ENCODE results near the gene TMSB4X.
"Not testable (repeated sequence)": the region's sequence is repeated elsewhere in the genome, so short reads cannot be mapped to it uniquely, and the experiment has no call there.

Gene TMSB4X

GRCh38 chrX:12976819-12977732 is 2.2 kb downstream of the TMSB4X start:
- ATAC-seq, result not testable (repeated sequence)

GRCh38 chrX:12977761-12978204 is 2.9 kb downstream of the TMSB4X start:
- no peak for ATAC-seq

DNA sequence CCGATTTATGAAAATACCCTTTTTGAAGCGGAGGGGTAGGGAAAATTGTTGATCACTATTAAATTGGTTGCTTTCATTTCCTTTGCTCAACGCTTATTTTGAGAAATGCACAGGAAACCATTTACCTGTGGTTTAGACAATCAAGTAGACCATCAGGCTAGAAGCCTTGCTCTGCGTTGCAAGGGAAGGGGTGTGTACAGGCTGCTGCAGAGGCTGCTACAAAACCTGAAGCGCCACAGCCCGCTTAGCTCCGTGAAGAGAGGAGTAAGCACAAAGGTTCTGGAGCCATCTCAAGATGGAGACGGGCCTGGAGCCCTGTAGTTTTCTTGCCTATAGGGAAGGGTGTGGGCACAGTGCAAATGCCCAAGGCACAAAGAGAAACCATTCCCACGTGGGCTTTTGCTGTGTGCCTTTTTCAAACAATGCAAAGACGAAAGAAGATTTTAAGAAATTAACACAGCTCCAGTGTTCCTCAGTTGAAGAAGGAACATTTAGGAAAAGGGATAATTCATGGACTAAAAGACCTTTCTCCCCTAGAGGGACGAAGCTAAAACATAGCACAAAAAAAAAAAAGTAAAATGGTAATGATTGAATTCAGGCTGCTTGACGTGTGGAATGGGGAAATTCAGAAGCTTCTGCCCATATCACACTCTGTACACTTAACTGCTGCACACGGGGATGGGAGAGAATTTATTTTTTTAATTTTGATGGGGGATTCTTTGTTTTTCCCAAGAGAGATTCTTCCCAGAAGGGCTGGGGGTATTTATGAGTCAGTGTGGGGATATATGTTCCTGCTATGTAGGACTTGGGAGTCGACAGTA is 3.5 kb downstream of the TMSB4X start:
- ATAC-seq, result peak; percentile 42 to 61

- ATAC-seq, result no peak
These were observed 4.2 kb downstream of the TMSB4X start for GRCh38 chrX:12979026-12979607.

DNA sequence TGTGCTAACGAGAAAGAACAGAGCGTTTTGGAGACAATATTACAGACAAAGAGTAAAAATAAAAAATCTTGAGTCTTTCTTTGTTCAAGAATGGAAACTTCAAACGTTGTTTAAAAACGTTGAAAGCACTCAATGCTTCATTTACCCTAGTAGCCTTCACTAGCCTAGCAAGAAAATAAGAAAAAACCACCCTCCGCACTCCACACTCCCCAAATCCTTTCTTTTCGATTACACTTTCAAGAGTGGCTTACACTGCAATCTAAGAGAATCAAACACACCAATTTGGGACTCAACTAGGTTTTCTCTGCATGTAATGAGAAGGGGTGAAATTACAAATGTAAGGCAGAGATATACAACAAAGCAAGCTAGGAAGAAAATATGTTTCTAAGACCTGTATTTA is 4.7 kb downstream of the TMSB4X start:
- ATAC-seq, result no peak

GRCh38 chrX:12980039-12980438 is 5.1 kb downstream of the TMSB4X start:
- not testable (repeated sequence) for ATAC-seq

DNA sequence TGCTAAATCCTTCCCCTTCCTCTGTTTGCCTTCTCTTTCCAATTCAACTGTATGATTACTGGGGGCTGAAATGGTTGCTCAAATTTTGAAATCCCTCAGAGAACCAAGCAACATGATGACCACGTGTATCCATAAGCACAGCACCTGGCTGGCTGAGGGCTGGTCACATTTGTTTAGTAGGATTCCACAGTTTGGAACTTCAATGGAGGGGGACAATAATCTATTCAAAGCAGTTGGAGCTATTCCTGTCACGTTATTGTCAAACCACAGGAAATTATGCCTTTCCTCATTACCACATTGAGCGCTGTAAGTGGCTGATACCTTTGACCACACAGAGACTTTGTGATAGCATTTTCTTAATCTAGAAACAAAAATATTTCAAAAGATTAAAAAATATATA is 7.0 kb downstream of the TMSB4X start:
- ATAC-seq, result no peak

DNA sequence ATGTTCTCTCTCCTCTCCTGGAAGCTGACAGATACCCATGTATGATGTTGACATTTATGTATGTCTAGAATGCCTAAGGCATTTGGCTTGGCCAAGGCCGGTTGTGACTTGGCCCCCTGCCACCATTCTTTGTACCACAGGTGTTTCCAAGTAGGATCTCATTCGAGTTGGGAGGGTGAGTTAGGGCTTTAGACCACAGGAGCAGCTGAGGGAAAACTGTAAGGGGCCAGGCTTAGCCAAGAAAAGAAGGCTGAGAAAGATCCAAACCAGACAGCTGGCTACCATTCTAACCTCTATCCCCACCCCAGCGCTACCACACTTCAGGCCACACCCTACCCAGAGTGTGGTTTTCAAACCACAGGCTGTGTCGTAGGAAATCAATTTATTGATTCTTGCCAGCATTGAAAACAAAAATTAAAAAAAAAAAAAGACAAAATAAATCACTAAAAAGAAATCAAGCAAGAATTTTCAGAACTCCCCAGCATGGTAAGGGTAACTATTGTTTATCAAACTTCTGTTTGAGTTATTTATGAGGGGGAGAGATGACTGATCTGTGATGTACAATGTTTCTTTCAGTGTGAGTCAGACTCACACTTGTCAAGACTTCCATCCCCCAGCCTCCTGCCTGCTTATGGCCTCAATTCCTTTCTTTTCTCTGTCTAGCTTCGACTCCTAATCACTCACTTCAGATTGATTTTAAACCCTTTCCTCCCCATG is 9.9 kb downstream of the TMSB4X start:
- ATAC-seq, result peak; percentile 86 to 93

DNA sequence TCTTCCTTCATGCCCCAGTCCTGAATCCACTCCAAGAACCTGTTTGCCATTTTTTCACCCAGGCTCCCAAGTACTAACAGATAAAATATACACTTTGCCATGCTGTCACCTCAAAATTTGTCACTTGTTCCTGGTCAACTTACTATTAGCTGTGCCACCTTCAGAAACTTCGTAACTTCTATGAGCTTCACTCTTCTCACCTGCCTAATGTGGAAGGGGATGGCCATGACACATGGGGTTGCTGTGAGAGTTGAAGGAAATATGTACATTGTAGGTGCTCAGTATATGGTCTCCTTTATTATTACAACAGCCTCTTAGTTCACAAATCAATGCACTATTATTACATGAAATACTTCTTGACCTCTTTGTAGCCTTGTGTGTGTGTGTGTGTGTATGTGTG is 10.4 kb downstream of the TMSB4X start:
- ATAC-seq, result peak; percentile 14 to 51

GRCh38 chrX:12986164-12986779 is 11.4 kb downstream of the TMSB4X start:
- no peak for ATAC-seq

DNA sequence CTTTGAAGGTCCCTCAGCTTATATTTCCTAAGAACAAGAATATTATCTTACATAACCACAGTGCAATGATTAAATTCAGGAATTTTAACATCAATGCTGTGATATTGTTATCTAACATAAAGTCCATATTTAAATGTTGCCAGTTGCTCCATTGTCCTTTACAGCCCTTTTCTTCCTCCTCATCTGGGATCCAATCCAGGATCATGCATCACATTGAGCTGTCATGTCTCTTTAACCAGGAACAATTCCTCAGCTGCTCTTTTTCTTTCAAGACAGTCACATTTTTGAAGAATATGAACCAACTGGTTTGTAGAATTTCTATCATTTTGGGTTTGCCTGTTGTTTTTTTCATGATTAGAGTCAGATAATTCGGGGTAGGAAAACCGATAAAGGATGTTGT is 12.0 kb downstream of the TMSB4X start:
- no peak for ATAC-seq

DNA sequence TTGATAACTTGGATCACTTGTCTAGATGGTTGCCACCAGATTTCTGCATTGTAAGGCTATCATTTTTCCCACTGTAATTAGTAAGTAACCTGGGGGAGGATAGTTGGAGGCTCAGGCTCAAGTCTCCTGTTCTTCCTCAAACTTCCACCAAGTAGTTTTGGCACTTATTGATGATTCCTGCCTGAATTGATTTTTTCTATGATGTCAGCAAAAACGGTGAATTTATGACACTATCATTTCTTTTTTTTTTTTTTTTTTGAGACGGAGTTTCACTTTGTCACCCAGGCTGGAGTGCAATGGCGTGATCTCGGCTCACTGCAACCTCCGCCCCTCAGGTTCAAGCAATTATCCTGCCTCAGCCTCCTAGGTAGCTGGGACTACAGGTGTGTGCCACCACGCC is 12.4 kb downstream of the TMSB4X start:
- no peak for ATAC-seq

DNA sequence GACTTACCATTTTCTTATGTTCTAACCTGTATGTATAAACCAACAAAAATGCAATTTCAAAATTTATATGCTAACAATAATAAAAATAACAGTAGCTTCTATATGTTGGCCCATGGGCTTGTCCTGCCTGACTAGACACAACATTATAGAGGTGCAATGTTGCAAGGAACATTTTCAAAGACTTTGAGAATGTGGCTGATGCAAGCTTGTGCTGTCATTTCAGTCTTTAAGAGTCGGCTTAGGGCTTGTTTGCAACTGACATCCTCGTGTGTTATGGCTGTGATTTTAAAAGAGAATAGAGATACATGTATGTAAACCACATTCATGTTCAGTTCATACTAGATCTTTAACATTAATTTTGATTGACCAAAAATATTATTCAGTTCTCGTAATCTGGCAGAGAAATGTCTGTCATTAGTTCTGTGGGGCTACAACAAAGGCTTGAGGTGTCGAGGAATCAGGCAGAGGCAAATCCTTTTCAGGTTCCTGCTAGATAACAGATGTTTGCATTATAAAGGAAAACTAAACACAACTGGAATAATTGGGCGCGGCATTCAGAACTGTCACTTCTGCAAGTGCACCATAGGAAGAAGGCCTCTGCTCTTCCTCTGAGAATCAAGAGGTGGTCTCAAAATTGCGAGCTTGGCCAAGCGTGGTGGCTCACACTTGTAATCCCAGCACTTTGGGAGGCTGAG is 13.1 kb downstream of the TMSB4X start:
- ATAC-seq, result no peak

DNA sequence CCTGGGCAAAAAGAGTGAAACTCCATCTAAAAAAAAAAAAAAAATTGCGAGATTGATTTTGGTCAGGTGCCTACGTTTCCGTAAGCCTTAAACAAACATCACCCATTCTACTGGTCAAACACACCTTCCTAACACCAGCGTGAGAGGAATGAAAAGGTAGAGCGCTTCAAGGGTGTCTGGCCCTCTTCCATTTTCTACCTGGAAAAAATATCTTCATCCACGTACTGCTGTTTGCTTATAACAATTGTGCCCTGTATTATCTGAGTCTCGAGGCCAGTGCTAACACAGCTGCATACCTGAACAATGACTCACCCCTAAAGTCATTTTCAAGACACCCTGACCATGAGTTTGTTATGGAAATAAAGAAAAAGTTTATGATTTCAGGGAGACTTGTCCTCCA is 13.9 kb downstream of the TMSB4X start:
- ATAC-seq, result no peak

DNA sequence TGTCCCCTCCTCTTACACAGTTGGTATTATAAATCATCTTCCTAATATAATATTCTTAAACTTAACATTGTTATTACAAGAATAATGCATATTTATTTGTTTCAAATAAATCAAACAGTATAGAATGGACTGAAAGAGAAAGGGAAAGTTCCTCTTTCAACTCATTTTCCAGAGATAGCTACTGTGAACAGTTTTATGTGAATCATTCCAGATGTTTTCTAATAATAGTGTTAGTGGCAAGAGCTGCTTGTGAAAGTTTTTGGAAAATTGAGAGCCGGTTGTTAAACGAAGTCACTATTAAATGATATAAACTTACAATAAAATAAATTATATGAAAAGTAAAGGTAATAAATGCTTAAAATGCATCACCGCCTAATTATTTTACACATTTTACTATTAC is 14.6 kb downstream of the TMSB4X start:
- ATAC-seq, result no peak

GRCh38 chrX:12991575-12991974 is 16.7 kb downstream of the TMSB4X start:
- no peak for ATAC-seq

DNA sequence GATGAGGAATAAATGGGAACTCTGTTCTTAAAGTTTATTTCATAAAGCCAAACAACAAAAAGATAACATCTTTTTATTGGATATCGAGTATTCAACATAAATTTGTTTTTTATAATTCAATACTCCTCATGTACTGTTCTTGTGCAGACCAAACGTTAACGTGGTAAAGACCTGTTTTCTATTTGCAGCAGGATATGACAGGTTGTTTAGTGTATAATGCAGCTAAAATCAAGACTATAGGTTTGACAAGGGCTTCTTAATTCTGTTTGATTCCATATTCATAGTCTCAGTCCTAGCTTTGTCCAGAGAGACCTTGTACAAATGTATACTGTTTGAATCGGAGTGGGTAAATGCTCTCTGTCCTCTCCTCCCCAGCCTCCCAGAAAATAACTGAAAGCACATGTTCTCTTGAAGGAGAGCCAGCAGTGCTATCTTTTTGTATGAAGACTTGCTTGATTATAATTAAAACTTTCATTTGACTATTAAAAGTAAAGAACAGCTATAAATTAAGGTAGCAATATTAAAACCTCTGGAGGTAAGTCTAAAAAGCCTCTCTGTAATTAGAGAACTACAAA is 17.7 kb downstream of the TMSB4X start:
- ATAC-seq, result no peak

- ATAC-seq, result no peak
These were observed 18.9 kb downstream of the TMSB4X start for GRCh38 chrX:12993826-12994225.

DNA sequence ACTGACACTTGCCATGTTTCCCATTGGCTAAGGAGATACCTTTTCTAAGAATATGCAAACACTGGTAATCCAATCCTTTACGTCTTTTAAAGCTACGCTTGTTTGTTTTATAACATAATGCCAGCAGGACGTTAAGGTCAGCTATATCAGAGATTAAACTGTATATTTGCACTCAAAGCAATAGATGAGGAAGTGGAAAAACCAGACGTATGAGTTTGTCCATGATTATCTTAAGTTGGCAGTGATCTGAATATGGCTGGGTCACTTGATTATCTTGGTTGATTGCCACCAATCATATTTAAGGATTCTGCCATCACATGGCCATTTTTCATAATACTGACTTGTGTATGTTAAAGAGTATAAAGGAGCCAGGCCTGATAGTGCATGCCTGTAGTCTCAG is 19.4 kb downstream of the TMSB4X start:
- ATAC-seq, result no peak

DNA sequence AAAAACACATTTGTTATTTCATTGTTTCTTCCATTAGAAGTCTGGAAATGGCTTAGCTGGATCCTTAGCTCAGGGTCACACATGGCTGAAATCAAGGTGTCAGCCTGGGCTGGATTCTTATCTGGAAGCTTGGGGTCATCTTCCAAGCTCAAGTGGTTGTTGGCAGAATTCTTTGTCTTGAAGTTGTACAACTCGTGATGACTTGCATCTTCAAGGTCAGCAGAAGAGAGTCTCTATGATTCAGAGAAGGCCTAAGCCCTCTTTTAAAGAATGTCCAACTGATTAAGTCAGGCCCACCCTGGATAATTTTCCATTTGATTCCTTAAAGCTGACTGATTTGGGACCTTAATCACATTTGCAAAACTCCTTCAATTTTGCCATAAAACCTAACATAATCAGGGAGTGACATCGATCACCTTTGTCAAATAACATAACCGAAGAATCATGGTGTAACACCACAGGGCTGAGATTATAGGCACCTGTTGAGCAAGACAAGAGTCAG is 22.1 kb downstream of the TMSB4X start:
- no peak for ATAC-seq
